ENCODE measurements around the gene PTPRM.

GRCh38 chr18:8307960-8308359 lies 740.8 kb downstream of the PTPRM start:
- no peak for TF ChIP-seq POLR2A (IDR thresholded peaks at IDR 0.05)
- no peak for TF ChIP-seq CTCF (IDR thresholded peaks at IDR 0.05)
